ENCODE measurements around the gene REPIN1.
A peak's percentile ranks its signal among the peaks of the same experiment; 100 is the strongest.

Gene REPIN1

DNA sequence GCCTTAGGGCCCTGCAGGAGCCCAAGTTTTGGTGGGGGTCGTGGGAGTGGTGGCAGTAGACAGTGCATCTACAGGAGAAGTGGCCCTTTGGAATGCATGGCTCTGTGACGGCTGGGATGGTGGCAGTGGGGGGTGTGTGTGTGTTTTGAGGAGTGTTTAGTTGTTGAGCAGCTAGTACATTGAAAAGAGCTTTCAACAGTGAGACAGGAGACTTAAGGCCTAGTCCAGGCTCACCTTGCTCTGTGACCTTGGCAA, 37.6 kb downstream of the REPIN1 start:
- no peak for DNase-seq
- Mint-ChIP-seq H3K27me3 (no peaks in the 10 kb centered on the region), H3K4me1 (ENCODE audit: low read depth) (peaks cover 40% of the 10 kb centered on the region), H3K36me3 (ENCODE audit: low read depth) (peaks cover 28% of the 10 kb centered on the region), H3K27ac (peak overlapping the region; percentile 95), H3K9me3 (no peaks in the 10 kb centered on the region), H3K4me3 (peak overlapping the region; percentile 88)

DNA sequence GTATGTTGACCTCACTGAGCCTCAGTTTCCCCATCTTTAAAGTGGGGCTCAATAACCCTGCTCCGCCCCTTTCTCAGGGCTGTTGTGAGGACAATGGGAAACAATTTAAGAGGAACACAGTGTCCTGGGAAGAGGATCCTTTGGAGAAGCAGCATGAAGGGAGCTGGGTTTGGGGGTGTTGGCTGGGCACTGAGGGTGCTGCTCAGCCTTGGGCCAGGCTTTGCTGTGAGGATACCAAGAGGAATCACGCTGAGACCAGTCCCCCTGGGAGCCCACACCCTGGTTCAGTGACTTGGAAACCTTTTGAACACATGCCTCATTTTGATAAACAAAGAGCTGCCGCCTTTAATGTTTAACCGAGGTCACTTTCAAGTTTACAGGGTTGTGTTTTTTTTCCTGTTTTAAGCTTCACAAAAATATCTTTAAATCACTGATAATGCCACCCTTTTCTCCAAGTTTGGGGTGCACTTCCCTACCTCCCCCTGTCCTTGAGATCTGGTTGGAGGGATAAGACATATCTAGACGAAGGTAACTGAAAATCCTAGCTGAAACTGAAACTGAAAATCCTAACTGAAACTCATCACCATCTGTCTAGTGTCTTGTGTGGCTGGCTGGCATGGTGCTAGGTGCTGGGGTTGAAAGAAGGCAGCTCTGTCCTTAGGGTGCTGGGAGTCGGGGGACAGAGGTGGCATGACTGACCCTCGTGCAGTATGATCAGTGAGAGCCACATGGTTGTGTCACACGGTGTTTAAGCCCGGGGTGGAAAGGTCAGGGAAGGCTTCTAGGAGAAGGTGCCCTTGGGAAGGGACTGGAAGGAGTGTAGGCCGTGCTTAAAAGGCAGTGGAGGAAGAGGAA, 38.2 kb downstream of the REPIN1 start:
- H3K9me3 Mint-ChIP-seq, result no peaks in the 10 kb centered on the region
- H3K36me3 Mint-ChIP-seq (ENCODE audit: low read depth), result peaks cover 33% of the 10 kb centered on the region
- peak; percentile 63 for DNase-seq
- peak overlapping the region; percentile 88 for H3K4me3 Mint-ChIP-seq
- H3K27ac Mint-ChIP-seq, result peak overlapping the region; percentile 95
- H3K27me3 Mint-ChIP-seq, result no peaks in the 10 kb centered on the region
- peaks cover 37% of the 10 kb centered on the region for H3K4me1 Mint-ChIP-seq (ENCODE audit: low read depth)

DNA sequence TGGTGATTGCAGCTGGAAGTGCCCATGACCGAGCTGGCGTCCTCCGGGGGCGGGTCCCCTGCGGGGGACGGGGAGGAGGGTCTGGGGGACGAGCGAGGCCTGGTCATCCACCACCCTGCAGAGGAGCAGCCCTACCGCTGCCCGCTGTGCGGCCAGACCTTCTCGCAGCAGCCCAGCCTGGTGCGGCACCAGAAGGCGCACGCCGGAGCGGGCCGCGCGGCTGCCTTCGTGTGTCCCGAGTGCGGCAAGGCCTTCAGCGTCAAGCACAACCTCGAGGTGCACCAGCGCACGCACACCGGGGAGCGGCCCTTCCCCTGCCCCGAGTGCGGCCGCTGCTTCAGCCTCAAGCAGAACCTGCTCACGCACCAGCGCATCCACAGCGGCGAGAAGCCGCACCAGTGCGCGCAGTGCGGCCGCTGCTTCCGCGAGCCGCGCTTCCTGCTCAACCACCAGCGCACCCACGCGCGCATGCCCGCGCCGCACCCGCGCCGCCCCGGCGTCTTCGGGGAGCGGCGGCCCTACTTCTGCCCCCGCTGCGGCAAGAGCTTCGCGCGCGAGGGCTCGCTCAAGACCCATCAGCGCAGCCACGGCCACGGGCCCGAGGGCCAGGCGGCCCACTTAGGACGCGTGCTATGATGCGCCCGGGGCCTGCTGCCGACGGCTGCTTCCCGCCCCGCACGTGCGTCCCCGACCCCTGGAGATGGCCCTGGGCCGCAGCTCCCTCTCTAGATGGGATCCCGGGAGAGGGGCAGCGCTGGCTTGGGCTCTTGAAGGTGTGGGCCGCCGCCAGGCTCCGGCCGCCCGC, 39.2 kb downstream of the REPIN1 start:
- DNase-seq, result no peak
- Mint-ChIP-seq H3K27me3 (no peaks in the 10 kb centered on the region), H3K9me3 (no peaks in the 10 kb centered on the region), H3K36me3 (ENCODE audit: low read depth) (peaks cover 35% of the 10 kb centered on the region), H3K4me1 (ENCODE audit: low read depth) (peaks cover 39% of the 10 kb centered on the region), H3K4me3 (no peak overlapping the region), H3K27ac (no peak overlapping the region)

DNA sequence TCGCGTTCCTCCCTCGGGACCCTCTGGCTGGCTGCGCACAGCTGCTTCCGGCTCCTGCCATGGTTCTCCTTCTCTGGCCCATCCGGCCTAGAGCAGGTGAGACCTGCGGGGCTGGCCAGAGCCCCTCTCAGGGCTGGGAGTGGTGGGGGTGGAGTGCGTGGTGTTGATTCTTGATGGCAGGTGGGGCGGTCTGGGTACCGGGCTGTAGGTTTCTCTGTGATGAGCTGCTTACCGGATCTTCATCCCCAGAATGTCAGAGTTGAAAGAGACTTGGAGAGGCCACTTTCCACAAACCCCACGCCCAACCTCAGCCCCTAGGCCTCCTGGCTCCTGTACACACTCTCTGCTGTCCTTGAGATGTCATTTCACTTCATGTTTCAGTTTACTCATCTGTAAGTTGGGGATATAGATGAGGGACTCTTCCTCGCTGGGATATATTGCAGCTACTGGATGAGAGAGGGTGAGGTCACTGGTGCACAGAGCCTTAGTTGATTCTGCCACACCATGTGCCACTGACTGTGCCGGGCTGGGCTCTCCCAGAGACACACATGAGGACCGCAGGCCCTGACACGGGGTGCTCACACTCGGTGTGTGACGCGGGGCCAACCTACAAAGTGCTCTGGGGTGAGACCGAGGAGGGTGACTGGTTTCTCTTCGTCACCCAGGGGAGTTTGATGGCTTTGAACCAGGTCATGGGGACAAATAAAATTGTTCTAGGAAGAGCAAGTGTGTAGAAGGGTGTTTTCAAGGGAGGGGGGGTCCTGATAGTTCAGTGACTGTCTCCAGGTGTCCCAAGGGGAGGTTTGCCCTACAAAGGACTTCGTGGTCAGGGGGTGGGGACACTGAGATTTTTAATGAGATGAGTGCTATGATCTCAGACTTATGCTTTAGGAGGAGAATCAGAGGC, 40.0 kb downstream of the REPIN1 start:
- H3K36me3 Mint-ChIP-seq (ENCODE audit: low read depth), result peaks cover 35% of the 10 kb centered on the region
- no peak overlapping the region for H3K4me3 Mint-ChIP-seq
- peaks cover 42% of the 10 kb centered on the region for H3K4me1 Mint-ChIP-seq (ENCODE audit: low read depth)
- H3K9me3 Mint-ChIP-seq, result no peaks in the 10 kb centered on the region
- H3K27me3 Mint-ChIP-seq, result no peaks in the 10 kb centered on the region
- no peak for DNase-seq
- peak overlapping the region; percentile 85 for H3K27ac Mint-ChIP-seq

DNA sequence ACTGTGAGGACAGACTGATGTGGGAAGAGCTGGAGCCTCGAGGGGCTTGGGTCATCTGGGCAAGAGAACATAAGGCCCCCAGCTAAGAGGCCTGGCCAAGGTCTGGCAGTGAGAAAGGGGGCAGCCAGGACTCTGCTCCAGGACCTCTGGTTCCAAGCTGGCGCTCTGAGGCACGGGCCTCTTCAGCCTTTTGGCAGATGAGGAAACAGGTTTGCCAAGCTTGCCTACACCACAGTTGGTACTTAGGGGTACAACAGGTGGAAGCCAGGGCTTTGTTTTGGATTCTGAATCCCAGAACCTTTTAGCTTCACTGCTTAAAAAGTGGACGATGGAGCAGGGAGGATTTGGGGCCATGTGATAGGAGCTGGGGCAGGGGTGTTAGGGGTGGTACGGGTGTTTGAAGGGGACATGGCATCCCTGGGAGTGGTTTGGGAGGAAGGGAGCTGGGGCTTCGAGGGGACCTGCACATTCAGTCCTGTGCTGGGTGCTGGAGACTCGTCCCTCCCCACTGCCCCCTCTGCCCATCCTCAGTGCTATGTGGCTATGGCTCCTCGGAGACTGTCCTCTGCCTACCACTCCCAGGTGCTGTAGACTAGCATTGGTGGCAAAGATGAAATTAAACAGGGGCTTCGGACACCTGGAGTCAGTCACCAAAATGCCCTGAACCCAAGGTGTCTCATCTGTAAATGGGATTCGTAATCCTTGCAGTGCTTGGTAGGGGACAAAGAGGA, 40.8 kb downstream of the REPIN1 start:
- peaks cover 35% of the 10 kb centered on the region for H3K36me3 Mint-ChIP-seq (ENCODE audit: low read depth)
- peaks cover 37% of the 10 kb centered on the region for H3K4me1 Mint-ChIP-seq (ENCODE audit: low read depth)
- H3K9me3 Mint-ChIP-seq, result no peaks in the 10 kb centered on the region
- no peaks in the 10 kb centered on the region for H3K27me3 Mint-ChIP-seq
- DNase-seq, result no peak
- no peak overlapping the region for H3K4me3 Mint-ChIP-seq
- H3K27ac Mint-ChIP-seq, result peak overlapping the region; percentile 85

DNA sequence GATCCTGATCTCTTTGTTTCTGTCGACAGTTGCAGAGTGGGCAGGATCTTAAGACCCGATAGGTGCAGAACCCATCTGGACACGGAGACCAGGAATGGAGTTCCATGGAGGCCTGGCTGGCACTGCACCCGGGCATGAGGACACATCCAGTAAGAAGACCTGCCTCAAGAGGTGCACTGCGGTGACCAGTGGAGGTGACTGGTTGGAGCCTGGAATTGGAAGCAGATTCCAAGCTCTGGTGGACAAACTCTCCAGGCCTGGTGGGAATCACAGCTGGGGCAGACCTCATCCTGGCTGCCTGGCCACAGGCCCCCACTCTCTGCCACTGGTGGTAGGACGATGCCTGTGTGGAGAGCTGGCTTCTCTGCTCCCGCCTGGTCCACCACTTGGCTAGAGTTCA, 41.5 kb downstream of the REPIN1 start:
- no peaks in the 10 kb centered on the region for H3K27me3 Mint-ChIP-seq
- peaks cover 35% of the 10 kb centered on the region for H3K36me3 Mint-ChIP-seq (ENCODE audit: low read depth)
- H3K27ac Mint-ChIP-seq, result no peak overlapping the region
- no peak for DNase-seq
- H3K9me3 Mint-ChIP-seq, result no peaks in the 10 kb centered on the region
- H3K4me1 Mint-ChIP-seq (ENCODE audit: low read depth), result peaks cover 37% of the 10 kb centered on the region
- H3K4me3 Mint-ChIP-seq, result no peak overlapping the region

DNA sequence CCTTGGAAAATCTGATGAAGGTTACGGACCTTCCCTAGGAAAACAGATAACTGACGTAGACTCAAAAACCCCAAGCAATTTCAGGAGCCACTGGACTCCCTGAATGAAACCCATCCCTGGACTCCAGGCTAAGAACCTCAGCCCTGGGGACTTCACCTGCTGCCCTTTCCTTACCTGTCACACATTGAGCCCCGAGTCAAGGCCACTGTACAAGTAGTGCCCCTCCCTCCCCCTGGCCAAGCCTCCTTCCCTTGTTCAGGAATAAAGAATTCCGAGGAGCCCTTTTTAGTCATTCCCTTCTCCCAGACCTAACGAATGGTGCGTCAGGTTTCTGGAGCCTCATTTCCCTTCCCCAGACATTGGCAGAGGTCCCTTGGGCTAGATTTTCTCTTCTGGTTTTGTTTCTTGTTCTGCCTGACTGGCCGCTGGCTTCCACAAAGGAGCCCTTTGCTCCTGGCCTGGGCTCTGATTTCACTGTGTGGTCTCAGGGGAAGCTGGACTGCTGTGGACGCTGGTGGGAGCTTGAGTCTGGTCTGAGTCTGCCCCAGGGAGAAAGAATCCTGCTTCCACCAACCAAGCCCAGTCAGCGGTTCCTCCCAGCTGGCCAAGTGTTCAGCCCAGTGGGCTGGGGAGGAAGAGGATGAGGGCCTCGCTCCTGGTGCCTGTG, 42.2 kb downstream of the REPIN1 start:
- Mint-ChIP-seq H3K27ac (peak overlapping the region; percentile 63), H3K27me3 (no peaks in the 10 kb centered on the region), H3K9me3 (no peaks in the 10 kb centered on the region), H3K4me1 (ENCODE audit: low read depth) (peaks cover 34% of the 10 kb centered on the region), H3K36me3 (ENCODE audit: low read depth) (peaks cover 30% of the 10 kb centered on the region), H3K4me3 (no peak overlapping the region)
- no peak for DNase-seq

DNA sequence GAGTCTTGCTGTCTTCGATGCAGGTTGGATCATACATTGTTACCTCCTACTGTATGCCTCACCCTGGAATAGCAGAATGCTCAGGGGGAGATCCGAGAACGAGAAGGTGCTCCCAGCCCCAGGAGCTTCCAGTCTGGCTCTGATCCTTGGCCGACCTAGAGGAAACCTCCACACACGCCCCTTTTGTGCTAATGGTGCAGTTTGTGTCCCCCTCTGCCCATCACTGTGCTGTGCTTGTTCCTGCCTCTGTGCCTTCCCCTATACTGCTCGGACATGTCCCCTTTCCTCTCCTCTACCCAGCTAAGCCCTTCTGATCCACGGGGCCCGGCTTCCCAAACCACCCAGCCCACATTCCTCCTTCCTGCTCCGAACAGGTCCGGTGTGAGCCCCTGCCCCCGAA, 43.0 kb downstream of the REPIN1 start:
- peaks cover 26% of the 10 kb centered on the region for H3K4me1 Mint-ChIP-seq (ENCODE audit: low read depth)
- no peak overlapping the region for H3K4me3 Mint-ChIP-seq
- DNase-seq, result no peak
- no peaks in the 10 kb centered on the region for H3K9me3 Mint-ChIP-seq
- peak overlapping the region; percentile 44 for H3K27ac Mint-ChIP-seq
- H3K27me3 Mint-ChIP-seq, result no peaks in the 10 kb centered on the region
- H3K36me3 Mint-ChIP-seq (ENCODE audit: low read depth), result peaks cover 30% of the 10 kb centered on the region

DNA sequence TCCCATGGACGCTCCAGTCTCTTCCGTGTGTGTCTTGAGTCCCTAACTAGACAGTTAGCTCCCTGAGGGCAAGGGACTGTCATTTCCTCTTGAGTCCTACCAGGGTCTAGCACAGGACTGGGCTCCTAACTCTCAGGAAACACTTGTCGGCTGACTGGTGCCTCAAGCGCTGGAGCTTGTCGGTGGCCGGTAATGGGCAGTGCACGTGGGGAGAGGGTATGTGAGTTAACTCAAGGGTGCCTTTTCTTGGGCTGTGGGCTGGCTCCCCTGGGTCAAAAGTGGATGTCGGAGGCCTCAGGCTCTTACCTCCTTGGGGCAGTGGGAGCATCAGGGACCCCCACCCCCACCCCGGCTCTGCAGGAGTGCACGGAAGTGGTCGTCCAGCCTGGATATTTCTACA, 43.4 kb downstream of the REPIN1 start:
- no peak for DNase-seq
- H3K27ac Mint-ChIP-seq, result no peak overlapping the region
- H3K36me3 Mint-ChIP-seq (ENCODE audit: low read depth), result peaks cover 30% of the 10 kb centered on the region
- H3K4me1 Mint-ChIP-seq (ENCODE audit: low read depth), result peaks cover 22% of the 10 kb centered on the region
- H3K9me3 Mint-ChIP-seq, result no peaks in the 10 kb centered on the region
- no peaks in the 10 kb centered on the region for H3K27me3 Mint-ChIP-seq
- no peak overlapping the region for H3K4me3 Mint-ChIP-seq

DNA sequence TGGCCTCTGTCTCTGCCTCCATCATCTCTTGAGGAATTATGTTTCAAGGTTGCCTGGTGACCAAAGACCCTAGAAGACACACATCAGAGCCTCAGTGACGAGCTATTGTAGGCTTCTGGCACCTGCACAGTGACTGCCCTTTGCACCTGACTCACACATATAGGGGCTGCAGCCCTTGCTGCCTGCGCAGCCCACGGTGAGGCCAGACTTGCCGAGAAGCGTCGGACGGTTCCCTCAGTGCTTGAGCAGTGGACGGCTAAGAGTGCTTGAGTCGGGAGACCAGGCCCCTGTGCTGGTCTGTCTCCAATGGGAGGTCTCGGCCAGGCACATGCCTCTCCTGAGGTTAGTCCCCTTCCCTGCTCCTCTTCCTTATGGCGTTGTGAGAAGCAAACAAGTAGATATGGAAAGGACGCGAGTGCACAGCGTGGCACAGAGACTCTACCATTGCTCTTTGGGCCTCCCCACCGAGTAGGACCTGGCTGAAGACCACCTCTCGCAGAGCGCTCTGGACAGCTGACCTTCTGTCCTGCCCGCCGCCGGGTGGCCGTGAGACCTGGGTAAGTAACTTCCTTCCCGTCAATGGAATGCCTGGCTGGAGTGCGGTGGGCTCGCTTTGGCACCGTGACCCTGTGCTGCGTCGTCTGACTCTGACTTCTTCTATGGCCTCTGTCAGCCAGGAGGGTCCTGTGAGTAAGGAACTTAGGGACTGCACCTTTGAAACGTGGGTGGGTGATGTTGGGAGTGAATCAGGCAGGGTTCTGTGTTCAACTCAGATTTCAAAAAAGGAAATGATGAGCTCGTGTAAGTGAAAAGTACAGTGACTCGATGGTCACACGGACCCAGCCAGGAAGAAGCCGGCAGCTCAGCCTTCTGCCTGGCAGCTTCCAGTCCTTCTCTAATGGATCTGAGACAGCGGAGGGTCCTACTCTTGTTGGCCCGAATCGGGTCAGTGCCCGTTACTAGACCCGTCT, 44.2 kb downstream of the REPIN1 start:
- Mint-ChIP-seq H3K27ac (no peak overlapping the region), H3K36me3 (ENCODE audit: low read depth) (peaks cover 27% of the 10 kb centered on the region), H3K4me1 (ENCODE audit: low read depth) (peaks cover 19% of the 10 kb centered on the region), H3K27me3 (no peaks in the 10 kb centered on the region), H3K4me3 (no peak overlapping the region), H3K9me3 (no peaks in the 10 kb centered on the region)
- DNase-seq, result no peak

DNA sequence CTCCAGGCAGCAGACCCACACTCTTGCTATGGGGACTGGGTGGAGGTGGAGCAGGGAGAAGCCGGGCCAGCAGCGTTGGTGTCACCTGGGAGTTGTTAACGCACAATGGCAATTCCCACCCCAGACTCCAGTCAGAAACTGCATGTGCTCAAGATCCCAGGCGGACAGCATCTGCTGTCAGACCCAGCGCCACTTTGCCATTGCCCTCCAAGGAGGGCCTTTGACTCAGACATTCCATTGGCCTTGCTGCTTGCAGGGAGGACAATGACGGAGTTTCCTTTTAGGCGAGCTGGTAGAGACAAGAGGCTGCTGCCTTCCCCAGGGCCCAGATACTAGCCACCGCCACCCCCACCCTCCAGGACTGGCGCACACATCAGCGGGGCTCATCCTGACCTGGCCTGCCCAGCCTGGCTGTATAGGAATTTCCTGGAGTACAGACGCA, 45.0 kb downstream of the REPIN1 start:
- Mint-ChIP-seq H3K4me3 (no peak overlapping the region), H3K27ac (no peak overlapping the region), H3K4me1 (ENCODE audit: low read depth) (peaks cover 17% of the 10 kb centered on the region), H3K36me3 (ENCODE audit: low read depth) (peaks cover 23% of the 10 kb centered on the region), H3K27me3 (no peaks in the 10 kb centered on the region), H3K9me3 (no peaks in the 10 kb centered on the region)
- no peak for DNase-seq

DNA sequence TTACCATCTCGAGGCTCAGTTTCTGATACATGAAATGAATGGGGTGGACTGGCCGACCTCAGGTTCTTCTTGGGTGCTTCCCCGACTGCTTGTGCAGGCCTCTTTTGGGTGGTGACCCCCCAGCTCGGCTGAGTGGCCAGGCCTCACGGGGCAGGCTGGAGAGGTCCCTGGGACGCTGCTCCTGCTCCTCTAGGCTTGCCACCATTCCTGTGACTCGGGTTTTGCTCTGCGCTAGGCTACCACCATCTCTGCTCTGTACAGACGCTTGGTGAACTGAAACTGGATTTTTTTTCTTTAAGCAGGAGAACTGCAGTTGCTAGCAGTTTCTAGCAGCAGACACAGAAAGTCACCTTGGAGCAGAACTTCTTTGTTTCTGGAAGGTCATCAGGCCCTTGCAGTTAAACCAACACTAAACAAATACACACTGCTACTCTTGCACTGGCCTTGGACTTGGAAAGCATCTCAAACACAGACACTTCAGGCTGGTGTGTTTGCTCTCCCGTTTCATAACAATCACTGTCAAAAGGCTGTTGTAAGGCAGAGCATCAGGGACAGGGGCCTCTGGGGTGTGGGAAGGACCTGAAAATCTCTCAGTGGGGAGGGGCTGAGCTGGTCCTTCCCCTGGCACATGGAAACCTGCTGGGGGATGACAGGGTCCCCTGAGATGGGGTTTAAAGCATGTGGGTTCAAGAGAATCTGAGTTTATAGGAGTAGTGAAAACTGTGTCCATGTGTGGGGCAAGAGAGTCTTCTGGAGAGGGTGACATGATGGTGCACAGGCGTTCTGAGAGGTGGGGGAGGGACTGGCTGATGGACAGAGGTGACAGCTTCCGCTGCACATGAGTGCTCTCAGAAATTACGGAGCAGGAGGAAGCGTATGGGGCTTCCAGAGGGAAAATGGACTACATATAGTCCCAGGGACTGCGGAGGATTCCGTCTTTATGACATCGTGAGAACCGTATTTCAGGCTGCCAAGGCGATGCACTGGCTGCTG, 46.8 kb downstream of the REPIN1 start:
- Mint-ChIP-seq H3K4me3 (no peak overlapping the region), H3K4me1 (ENCODE audit: low read depth) (peaks cover 12% of the 10 kb centered on the region), H3K9me3 (no peaks in the 10 kb centered on the region), H3K27ac (no peak overlapping the region), H3K27me3 (no peaks in the 10 kb centered on the region), H3K36me3 (ENCODE audit: low read depth) (peaks cover 13% of the 10 kb centered on the region)
- DNase-seq, result no peak
